Measurements from ENCODE around the gene KITLG. TPM values are rescaled to one million over a fixed set of nuclear protein-coding genes. Genes with fewer than 3 reads are reported as not detected.

Gene KITLG
- total and polyA plus RNA-seq, 12 donors, result 3.6 to 20.5 (median 8.6) TPM

GRCh38 chr12:88544991-88545980, 35.0 kb downstream of the KITLG start:
- intact Hi-C loops (cut with DNase I), result no loop called here
- H3K27me3 ChIP-seq, result no peaks in the 10 kb centered on the region
- ATAC-seq (no peak), DNase-seq (no peak)
- no peak overlapping the region for H3K27ac ChIP-seq
- WGBS, 2 donors, result 78 to 86% methylated on average over 10 of the region's 10 CpGs
- no peaks in the 10 kb centered on the region for H3K9me3 ChIP-seq
- no peak overlapping the region for H3K4me3 ChIP-seq
- peaks cover 0 to 48% (median 8%) of the 10 kb centered on the region in 9 donors for H3K36me3 ChIP-seq
- H3K4me1 ChIP-seq, result peaks cover 0 to 47% (median 21%) of the 10 kb centered on the region in 9 donors
- TF ChIP-seq, protein P1, sequence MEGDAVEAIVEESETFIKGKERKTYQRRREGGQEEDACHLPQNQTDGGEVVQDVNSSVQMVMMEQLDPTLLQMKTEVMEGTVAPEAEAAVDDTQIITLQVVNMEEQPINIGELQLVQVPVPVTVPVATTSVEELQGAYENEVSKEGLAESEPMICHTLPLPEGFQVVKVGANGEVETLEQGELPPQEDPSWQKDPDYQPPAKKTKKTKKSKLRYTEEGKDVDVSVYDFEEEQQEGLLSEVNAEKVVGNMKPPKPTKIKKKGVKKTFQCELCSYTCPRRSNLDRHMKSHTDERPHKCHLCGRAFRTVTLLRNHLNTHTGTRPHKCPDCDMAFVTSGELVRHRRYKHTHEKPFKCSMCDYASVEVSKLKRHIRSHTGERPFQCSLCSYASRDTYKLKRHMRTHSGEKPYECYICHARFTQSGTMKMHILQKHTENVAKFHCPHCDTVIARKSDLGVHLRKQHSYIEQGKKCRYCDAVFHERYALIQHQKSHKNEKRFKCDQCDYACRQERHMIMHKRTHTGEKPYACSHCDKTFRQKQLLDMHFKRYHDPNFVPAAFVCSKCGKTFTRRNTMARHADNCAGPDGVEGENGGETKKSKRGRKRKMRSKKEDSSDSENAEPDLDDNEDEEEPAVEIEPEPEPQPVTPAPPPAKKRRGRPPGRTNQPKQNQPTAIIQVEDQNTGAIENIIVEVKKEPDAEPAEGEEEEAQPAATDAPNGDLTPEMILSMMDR (IDR thresholded peaks at IDR 0.05), result no peak

GRCh38 chr12:88539893-88540292, 40.4 kb downstream of the KITLG start:
- intact Hi-C loops (cut with DNase I), result no loop called here
- WGBS, 2 donors, result 0% methylated on average over 1 of the region's 1 CpG

GRCh38 chr12:88538697-88539096, 41.6 kb downstream of the KITLG start:
- no peak overlapping the region for H3K4me3 ChIP-seq
- peaks cover 0 to 57% (median 3%) of the 10 kb centered on the region in 9 donors for H3K36me3 ChIP-seq
- TF ChIP-seq, protein P1 (IDR thresholded peaks at IDR 0.05), result no peak
- DNase-seq (no peak), ATAC-seq (no peak)
- peaks cover 0 to 19% (median 0%) of the 10 kb centered on the region in 9 donors for H3K4me1 ChIP-seq
- H3K9me3 ChIP-seq, result peaks cover 0 to 7% (median 0%) of the 10 kb centered on the region in 11 donors
- WGBS, 2 donors, result 87 to 94% methylated on average over 2 of the region's 2 CpGs
- no peak overlapping the region for H3K27ac ChIP-seq
- H3K27me3 ChIP-seq, result no peaks in the 10 kb centered on the region
- intact Hi-C loops (cut with DNase I), result no loop called here

More at GRCh38 chr12:88539893-88540292, 40.4 kb downstream of the KITLG start:
- H3K27me3 ChIP-seq, result no peaks in the 10 kb centered on the region
- TF ChIP-seq, protein P1 (IDR thresholded peaks at IDR 0.05), result no peak
- DNase-seq (no peak), ATAC-seq (no peak)
- H3K4me1 ChIP-seq, result peaks cover 0 to 19% (median 0%) of the 10 kb centered on the region in 9 donors
- peaks cover 0 to 7% (median 0%) of the 10 kb centered on the region in 11 donors for H3K9me3 ChIP-seq
- no peak overlapping the region for H3K27ac ChIP-seq
- H3K4me3 ChIP-seq, result no peak overlapping the region
- peaks cover 0 to 69% (median 8%) of the 10 kb centered on the region in 9 donors for H3K36me3 ChIP-seq

GRCh38 chr12:88538250-88538649, 42.0 kb downstream of the KITLG start:
- DNase-seq (no peak), ATAC-seq (no peak)
- Histone ChIP-seq H3K9me3 (peaks cover 0 to 7% (median 0%) of the 10 kb centered on the region in 11 donors), H3K27me3 (no peaks in the 10 kb centered on the region), H3K36me3 (peaks cover 0 to 54% (median 0%) of the 10 kb centered on the region in 9 donors), H3K4me3 (no peak overlapping the region), H3K4me1 (peaks cover 0 to 19% (median 0%) of the 10 kb centered on the region in 9 donors), H3K27ac (no peak overlapping the region)
- intact Hi-C loops (cut with DNase I), result no loop called here
- 93 to 97% methylated on average over 1 of the region's 1 CpG for WGBS, 2 donors
- TF ChIP-seq, protein P1 (IDR thresholded peaks at IDR 0.05), result no peak

Measured in heart right ventricle (tissue), 16 donors.